Measurements from ENCODE around the gene TULP4.
"Not testable (repeated sequence)": the region's sequence is repeated elsewhere in the genome, so short reads cannot be mapped to it uniquely, and the experiment has no call there.

The TULP4 gene

GRCh38 chr6:158329531-158329930, 17.3 kb downstream of the TULP4 start:
- no peak for DNase-seq

DNA sequence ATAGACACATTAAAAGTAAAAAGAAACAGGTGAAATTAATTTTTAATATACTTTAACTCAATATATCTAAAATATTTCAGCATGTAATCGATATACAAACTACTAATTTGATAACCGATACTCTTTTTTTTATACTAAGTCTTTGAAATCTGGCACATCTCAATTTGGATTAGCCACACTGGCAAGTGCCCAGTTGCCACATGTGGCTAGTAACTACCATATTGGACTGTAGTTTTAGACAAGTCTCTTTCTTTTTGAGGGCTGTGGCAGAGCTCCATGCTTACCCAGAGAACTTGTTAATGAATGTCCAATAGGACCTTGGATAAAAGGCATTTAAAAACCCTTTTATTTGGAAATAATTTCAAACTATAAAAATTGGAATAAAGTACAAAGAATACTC, 17.8 kb downstream of the TULP4 start:
- no peak for DNase-seq

DNA sequence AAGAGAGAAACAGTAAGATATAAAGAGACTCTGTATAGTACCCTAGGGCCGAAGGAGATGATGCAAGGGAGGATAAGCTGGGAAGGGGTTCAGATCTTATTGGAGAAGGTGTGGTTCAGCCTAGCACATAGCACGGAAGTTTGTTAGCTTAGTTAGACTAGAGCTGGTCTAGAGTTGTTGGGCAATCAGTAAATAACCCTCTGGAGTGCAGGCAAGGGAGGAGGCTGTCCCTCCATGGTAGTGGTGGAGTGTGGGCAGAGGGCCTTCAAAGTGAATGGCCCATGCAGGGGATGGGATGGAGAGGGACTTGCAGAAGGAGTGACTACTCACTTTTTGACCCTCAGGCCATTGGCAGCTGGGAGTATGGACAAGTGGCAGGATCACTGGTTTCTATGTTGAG, 20.0 kb downstream of the TULP4 start:
- no peak for DNase-seq

- no peak for DNase-seq
Measured at GRCh38 chr6:158333094-158333493, 20.8 kb downstream of the TULP4 start.

DNA sequence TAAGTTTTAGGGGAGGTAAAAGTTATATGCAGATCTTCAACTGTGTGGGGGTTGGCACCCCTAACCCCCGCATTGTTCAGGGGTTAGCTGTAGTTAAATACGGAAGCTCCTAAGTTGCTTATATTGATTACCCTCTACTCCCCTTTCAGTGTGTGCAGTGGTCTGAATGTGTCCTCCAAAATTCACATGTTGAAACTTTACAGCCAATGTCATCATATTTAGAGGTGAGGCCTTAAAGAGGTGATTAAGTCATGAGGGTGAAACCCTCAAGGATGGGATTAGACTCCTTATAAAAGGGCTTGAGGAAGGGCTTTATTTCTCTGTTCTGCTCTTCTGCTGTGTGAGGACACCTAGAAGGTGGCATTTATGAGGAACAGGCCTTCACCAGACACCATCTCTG, 22.3 kb downstream of the TULP4 start:
- DNase-seq, result no peak

- no peak for DNase-seq
Measured at GRCh38 chr6:158337332-158337731, 25.1 kb downstream of the TULP4 start.

DNA sequence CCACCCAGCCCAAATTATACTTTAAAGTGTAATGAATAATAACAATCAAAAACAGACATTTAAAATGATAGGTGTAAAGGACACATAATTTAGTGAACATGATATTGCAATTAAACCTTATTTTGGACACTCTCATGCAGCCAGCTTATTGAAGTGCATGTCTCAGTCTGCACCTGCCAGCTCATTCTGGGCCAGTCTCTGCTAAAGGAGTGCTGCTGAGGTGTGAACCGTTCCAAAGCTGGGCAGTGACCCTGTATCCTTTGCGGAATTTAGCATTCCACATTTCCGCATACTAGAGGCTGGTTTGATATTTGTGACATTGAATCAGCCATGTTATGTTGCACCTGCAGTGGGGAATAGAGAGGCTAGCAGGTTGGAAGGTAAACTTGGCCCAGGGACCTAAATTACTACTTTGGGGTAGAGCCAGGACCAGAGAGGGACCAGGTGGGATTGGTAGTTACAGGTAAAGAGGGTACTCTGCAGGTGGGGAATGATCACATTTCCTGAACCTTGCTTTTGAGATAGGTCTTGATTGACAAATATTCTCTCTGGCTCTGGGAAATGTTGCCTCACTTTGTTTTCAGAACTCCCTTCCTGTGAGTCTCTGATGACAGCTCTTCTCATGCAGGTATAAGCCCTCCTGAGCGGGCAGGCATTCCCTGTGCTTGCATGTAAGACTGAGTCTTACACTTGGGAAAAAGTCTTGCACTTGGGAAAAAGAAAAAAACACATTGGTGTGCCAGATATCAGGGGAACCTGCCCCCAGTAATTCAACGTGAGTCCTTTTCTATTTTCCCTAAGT, 26.2 kb downstream of the TULP4 start:
- DNase-seq, result no peak

- not testable (repeated sequence) for DNase-seq
Measured at GRCh38 chr6:158339197-158339596, 26.9 kb downstream of the TULP4 start.

DNA sequence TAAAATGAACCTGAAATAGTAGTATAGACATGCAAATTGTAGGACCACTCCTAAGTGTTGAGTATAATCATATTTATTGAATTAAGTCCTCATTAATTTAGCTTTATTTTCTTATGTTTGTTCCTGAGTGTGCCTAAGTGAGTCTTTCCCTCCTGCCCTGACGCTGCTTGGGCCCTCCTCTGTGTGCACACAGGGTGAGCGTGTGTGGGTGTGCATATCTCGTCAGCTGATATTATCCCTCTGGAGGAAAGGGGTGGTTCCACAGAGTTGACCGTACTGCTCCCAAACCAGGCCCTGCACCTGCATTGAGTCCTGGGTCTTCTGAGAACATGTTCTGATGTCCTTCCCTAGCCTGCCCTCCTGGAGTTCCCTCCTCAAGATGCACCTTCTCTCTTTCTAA, 28.0 kb downstream of the TULP4 start:
- no peak for DNase-seq

DNA sequence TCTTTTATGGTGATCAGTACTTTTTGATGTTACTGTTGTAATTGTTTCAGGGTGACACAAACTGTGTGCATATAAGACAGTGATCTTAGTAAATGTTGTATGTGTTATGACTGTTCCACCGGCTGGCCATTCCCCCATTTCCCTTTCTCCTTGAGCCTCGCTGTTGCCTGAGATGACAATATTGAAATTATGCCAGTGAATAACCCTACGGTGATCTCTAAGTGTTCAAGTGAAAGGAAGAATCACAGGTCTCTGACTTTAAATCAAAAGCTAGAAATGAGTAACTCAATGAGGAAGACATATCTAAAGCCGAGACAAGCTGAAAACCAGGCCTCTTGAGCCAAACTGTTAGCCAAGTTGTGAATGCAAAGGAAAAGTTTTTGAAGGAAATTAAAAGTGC, 32.3 kb downstream of the TULP4 start:
- no peak for DNase-seq

DNA sequence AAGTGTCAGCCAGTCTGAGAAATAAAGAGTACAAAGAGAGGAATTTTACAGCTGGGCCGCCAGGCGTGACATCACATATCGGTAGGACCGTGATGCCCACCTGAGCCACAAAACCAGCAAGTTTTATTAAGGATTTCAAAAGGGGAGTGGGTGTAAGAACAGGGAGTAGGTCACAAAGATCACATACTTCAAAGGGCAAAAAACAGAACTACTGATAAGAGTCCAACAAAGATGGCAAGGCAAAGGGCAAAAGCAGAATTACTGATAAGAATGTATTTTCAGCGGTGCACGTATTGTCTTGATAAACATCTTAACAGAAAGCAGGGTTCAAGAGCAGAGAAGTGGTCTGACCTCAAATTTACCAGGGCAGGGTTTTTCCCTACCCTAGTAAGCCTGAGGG, 33.2 kb downstream of the TULP4 start:
- DNase-seq, result not testable (repeated sequence)

DNA sequence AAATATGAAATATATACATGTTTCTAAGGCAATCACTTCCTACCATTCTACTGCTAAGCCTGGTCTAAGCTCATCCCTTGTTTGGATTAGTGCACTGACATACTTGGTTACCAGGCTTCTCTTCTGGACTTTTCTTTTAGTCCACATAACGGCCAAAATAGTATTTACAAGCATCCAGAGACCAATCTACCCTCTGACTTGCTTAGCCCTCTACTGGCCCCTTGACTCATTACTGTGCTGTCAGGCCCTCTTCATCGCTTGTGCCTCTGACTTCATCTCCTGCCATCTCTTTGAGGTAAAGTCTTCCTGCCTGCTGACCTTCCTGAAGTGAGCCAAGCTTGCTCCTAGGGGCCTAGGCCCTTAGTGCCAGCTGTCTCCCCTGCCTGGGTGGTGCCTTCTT, 35.1 kb downstream of the TULP4 start:
- DNase-seq, result no peak

DNA sequence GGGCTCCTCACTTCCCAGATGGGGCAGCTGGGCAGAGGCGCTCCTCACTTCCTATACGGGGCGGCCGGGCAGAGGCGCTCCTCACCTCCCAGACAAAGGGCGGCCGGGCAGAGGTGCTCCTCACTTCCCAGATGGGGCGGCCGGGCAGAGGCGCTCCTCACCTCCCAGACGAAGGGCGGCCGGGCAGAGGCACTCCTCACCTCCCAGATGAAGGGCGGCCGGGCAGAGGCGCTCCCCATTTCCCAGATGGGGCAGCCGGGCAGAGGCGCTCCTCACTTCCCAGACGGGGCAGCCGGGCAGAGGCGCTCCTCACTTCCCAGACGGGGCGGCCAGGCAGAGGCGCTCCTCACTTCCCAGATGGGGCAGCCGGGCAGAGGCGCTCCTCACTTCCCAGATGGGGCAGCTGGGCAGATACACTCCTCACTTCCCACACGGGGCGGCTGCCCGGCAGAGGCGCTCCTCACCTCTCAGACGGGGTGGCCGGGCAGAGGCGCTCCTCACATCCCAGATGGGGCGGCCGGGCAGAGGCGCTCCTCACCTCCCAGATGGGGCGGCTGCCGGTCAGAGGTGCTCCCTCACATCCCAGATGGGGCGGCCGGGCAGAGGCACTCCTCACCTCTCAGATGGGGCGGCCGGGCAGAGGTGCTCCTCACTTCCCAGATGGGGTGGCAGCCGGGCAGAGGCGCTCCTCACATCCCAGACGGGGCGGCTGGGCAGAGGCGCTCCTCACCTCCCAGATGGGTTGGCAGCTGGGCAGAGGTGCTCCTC, 36.7 kb downstream of the TULP4 start:
- not testable (repeated sequence) for DNase-seq

GRCh38 chr6:158349505-158350275, 37.4 kb downstream of the TULP4 start:
- not testable (repeated sequence) for DNase-seq

GRCh38 chr6:158350731-158351130, 38.5 kb downstream of the TULP4 start:
- not testable (repeated sequence) for DNase-seq

GRCh38 chr6:158353883-158354877, 41.9 kb downstream of the TULP4 start:
- no peak for DNase-seq

DNA sequence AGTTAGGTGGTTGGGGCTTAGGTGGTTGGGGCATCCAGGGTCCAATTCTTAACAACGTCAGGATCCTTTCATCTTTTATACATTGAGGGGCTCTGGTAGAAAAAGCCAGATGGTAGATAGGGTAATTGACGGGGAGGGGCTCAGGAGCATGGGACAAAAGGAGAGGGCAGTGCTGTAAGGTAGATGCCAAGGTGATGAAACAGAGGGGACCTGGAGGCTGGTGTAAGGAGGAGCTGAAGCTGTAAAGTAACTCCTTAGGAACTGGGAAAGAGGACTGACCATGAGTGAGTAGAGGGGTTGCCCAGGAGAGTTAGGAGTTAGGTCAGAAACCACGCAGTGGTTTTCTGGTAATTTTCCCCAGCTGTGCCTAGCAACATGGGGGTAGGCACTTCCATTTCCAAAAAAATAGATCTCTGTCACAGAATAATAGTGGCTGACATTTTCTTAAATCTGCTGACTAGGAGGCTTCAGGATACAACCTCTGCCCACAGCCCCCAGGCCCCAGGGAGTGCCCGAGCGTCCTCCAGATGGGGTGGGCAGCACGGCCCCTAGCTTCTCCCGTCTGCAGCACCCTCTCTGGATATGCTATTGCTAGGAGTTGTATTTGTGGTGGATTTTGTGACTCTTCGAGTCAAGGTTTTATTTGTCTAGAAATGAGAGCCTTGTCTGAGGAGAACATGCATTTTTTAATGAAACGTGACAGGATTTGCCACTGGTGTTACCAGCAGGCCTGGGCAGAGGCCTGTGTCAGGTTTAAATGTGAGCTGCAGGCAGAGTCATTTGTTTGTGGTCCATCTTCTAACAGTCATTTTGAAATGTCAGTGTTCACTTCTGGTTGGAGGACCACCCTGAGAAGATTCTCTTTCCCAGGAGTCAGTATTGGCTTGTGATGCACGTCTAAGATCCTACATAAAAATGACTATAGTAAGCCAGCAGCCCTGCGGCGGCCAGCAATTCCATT, 44.6 kb downstream of the TULP4 start:
- DNase-seq, result no peak

GRCh38 chr6:158357570-158358216, 45.4 kb downstream of the TULP4 start:
- DNase-seq, result no peak

GRCh38 chr6:158358450-158359077, 46.3 kb downstream of the TULP4 start:
- no peak for DNase-seq

- DNase-seq, result no peak
Measured at GRCh38 chr6:158361068-158361467, 48.8 kb downstream of the TULP4 start.

Data from NCI-H2107 (cell line).